RWPE2 (cell line): Measurements from ENCODE around the gene ATG101.

Source experiments
- ATAC-seq: fragments of 200-7000 bp; cut with Tn5 transposase; 3 replicates; pipeline ENCODE4 v1.9.1; 2021; ENCODE audit warnings: low read depth
- DNase-seq: peaks from one replicate; pipeline ENCODE4 v3.0.0-alpha.2; 2020; ENCODE audit warnings: low spot score
- H3K27ac ChIP-seq: fragments of 450-650 bp; 2 replicates; pipeline ENCODE4 v1.5.1; 2017; ENCODE audit warnings: mild to moderate bottlenecking; ENCODE audit not compliant: poor library complexity, severe bottlenecking
- H3K27me3 ChIP-seq: fragments of 250-450 bp; sonication (Bioruptor Pico); 2 replicates; pipeline ENCODE4 v1.5.1; 2021; ENCODE audit warnings: mild to moderate bottlenecking, moderate library complexity; ENCODE audit not compliant: insufficient read depth, poor library complexity, severe bottlenecking
- H3K36me3 ChIP-seq: fragments of 250-450 bp; sonication (Bioruptor Pico); 2 replicates; pipeline ENCODE4 v1.5.1; 2020; ENCODE audit warnings: low read depth, mild to moderate bottlenecking, moderate library complexity
- H3K4me1 ChIP-seq: fragments of 250-450 bp; sonication (Bioruptor Pico); 2 replicates; pipeline ENCODE4 v1.5.1; 2021; ENCODE audit warnings: mild to moderate bottlenecking, moderate library complexity; ENCODE audit not compliant: insufficient read depth, poor library complexity, severe bottlenecking
- H3K4me3 ChIP-seq: fragments of 250-450 bp; sonication (Bioruptor Pico); 2 replicates; pipeline ENCODE4 v1.5.1; 2021; ENCODE audit warnings: mild to moderate bottlenecking, moderate library complexity; ENCODE audit not compliant: severe bottlenecking
- H3K9me3 ChIP-seq: fragments of 250-450 bp; sonication (Bioruptor Pico); 2 replicates; pipeline ENCODE4 v1.5.1; 2021; ENCODE audit warnings: mild to moderate bottlenecking, moderate library complexity; ENCODE audit not compliant: severe bottlenecking
- TF ChIP-seq, protein P1 (sequence below): fragments of 450-650 bp; IDR thresholded peaks from one replicate; pipeline ENCODE4 v1.5.1; 2017; ENCODE audit warnings: mild to moderate bottlenecking, moderate library complexity; ENCODE audit not compliant: poor library complexity, severe bottlenecking

Gene ATG101

DNA sequence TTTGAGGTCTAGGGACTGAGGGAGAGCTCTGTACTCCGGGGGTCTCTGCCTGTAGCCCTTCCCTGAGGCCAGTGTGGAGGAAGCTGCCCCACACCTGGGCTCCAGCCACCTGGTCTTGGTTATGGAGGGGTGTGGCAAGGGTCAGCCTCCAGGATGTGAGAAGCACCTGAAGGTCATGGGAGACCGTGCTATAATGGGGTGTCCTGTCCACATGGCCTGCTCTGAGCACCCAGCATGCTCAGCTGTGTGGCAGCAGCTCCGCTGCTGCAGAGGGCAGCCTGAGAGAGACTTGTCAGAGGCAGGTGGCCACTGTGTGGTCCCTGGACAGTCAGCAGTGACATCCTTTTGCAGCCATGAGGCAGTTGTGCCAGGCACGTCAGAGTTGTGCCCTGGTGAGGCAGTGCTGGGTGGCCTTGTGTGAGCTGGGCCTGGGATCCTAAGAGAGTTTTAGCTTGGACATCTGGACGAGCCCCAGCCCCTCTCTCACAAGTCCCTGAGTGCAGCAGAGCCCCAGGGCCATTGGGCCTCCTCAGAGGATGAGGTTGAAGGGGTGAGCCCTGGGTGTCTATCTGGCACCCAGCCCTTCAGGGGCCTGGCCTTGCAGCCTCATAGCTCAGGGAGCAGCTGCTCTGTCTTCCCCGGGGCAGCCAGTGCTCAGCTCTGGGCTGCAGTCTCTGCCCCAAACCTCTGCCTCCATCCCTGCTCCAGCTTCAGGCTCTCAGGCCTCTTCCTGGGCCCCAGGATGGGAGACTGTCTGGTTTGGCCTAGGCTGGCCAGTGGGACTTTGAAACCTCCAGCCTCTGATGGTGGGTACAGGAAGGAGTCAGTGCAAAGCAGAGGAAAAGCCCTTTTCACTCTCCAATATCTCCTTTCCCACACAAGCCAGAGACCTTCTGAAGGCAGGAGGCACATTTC, 7.4 kb upstream of the ATG101 start:
- peaks cover 4% of the 10 kb centered on the region; the same call in 1 of the 2 replicates for H3K36me3 ChIP-seq
- TF ChIP-seq, protein P1, sequence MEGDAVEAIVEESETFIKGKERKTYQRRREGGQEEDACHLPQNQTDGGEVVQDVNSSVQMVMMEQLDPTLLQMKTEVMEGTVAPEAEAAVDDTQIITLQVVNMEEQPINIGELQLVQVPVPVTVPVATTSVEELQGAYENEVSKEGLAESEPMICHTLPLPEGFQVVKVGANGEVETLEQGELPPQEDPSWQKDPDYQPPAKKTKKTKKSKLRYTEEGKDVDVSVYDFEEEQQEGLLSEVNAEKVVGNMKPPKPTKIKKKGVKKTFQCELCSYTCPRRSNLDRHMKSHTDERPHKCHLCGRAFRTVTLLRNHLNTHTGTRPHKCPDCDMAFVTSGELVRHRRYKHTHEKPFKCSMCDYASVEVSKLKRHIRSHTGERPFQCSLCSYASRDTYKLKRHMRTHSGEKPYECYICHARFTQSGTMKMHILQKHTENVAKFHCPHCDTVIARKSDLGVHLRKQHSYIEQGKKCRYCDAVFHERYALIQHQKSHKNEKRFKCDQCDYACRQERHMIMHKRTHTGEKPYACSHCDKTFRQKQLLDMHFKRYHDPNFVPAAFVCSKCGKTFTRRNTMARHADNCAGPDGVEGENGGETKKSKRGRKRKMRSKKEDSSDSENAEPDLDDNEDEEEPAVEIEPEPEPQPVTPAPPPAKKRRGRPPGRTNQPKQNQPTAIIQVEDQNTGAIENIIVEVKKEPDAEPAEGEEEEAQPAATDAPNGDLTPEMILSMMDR: no peak
- no peaks in the 10 kb centered on the region for H3K9me3 ChIP-seq
- no peaks in the 10 kb centered on the region for H3K4me1 ChIP-seq
- ATAC-seq: no peak
- no peaks in the 10 kb centered on the region for H3K27me3 ChIP-seq
- H3K4me3 ChIP-seq: no peak overlapping the region
- DNase-seq: no peak
- H3K27ac ChIP-seq: no peak overlapping the region

DNA sequence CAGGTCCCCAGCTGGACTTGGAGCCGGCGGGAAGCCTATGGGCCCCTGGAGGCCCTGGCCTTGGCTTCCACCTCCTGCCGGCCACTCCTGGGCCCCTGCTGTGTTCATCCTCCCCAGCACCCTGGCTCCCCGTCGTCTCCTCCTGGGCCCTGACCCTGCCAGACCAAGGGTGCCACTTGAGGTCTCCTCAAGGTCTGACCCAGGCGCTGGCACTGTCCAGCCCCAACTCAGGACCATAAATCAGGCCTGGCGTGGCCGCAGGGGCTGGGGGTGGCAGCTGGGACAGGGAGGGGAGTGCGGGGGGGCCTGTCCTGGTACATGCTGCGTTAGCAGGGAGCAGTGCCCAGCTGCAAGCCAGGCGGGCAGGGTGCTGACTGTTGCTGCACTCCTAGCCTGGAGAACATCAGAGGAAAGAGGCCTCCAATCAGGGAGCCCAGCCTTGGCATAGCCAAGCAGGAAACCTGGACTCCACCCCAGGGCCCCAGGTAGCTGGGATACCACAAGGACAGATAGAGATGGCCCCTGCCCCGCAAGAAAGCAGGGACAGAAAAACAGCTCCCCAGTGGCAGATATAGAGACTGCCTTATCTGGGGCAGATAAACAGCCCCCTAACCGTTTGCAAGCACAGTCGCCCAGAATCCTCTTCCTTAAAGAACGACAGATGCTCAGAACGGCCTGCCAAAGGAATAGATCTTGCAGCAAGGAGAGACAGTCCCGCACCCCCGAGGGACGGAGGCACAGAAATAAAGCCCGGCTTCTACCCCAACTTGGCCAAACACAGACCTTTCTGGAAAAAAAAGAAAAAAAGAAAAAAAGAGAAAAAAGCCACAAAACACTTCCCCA, 6.5 kb upstream of the ATG101 start:
- DNase-seq (no peak), ATAC-seq (no peak)
- Histone ChIP-seq H3K9me3 (no peaks in the 10 kb centered on the region), H3K4me1 (no peaks in the 10 kb centered on the region), H3K36me3 (peaks cover 4% of the 10 kb centered on the region; the same call in 1 of the 2 replicates), H3K27ac (no peak overlapping the region), H3K27me3 (no peaks in the 10 kb centered on the region), H3K4me3 (no peak overlapping the region)
- TF ChIP-seq, protein P1: no peak

DNA sequence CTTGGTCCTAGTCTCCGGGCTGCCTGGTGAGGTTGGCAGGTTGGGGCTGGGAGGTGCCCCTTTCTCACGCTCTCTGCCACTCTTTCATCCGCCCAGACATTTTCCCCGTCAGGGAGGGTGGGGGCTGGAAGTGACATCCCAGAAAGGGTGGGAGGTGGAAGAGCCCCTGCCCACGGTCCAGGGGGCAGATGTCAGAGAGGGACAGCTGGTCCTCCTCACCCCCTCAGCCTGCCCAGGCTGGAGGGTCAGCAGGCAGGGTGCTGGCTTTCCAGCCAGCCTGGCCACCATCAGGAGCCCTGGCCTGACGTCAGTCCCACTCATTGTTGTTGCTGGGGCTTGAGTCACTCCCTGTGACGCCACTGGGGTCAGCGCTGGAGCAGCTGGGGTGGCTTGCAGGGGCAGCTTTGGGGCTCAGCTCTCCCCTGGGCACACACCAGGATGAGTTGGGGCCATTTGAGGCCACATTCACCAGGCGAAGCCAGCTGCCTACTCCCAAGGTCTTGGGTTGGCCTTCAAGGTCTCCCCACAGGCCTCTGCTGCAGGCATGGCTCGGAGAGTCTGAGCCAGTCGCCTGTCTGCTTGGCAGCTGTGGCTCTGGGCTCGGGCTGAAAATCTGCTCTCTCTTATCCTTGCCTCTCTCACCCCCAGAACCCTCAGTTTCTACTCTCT, 5.7 kb upstream of the ATG101 start:
- Histone ChIP-seq H3K4me3 (no peak overlapping the region), H3K36me3 (peaks cover under 1% of the 10 kb centered on the region; the same call in 1 of the 2 replicates), H3K9me3 (no peaks in the 10 kb centered on the region), H3K27ac (no peak overlapping the region), H3K4me1 (no peaks in the 10 kb centered on the region), H3K27me3 (no peaks in the 10 kb centered on the region)
- ATAC-seq (no peak), DNase-seq (no peak)
- TF ChIP-seq, protein P1: no peak

DNA sequence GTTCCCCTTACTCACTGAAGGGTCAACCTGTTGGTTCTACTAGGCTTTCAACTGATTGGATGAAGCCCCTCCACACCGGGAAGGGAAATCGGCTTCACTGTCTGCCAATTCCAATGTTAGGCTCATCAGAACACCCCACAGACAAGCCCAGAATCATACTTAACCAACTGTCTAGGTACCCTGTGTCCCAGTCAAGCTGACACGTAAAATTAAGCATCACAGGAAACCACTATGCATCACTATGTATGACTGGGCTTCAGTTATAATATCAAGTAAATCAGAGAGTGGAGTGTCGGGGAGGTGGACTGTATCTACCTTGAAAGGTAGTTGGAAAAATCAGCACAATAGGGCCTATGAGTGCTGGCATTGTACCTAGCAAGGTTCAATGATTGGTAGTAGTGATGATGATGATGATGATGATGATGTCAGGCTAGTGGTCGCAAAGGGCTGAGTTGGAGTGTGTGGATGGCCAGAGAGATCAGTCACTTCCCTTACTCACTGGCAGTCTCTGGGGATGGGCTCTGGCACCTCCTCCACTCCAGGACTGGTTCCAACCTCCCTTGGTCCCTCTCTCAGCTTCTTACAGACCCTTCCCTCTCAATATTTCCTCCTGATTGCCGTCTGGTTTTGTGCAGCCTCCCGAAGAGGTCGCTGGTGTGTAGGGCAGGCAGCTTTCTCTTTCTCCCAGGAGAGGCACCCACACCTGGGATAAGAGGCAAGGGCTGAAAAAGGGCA, 3.3 kb upstream of the ATG101 start:
- H3K36me3 ChIP-seq: peaks cover 5% of the 10 kb centered on the region; the same call in 1 of the 2 replicates

More for the DNA sequence above, 3.3 kb upstream of the ATG101 start:
- Histone ChIP-seq H3K4me1 (peaks cover 6% of the 10 kb centered on the region), H3K9me3 (no peaks in the 10 kb centered on the region), H3K27ac (no peak overlapping the region), H3K4me3 (no peak overlapping the region), H3K27me3 (no peaks in the 10 kb centered on the region)
- ATAC-seq (no peak), DNase-seq (no peak)
- TF ChIP-seq, protein P1: no peak
